ENCODE data around the gene ACY1.

DNA sequence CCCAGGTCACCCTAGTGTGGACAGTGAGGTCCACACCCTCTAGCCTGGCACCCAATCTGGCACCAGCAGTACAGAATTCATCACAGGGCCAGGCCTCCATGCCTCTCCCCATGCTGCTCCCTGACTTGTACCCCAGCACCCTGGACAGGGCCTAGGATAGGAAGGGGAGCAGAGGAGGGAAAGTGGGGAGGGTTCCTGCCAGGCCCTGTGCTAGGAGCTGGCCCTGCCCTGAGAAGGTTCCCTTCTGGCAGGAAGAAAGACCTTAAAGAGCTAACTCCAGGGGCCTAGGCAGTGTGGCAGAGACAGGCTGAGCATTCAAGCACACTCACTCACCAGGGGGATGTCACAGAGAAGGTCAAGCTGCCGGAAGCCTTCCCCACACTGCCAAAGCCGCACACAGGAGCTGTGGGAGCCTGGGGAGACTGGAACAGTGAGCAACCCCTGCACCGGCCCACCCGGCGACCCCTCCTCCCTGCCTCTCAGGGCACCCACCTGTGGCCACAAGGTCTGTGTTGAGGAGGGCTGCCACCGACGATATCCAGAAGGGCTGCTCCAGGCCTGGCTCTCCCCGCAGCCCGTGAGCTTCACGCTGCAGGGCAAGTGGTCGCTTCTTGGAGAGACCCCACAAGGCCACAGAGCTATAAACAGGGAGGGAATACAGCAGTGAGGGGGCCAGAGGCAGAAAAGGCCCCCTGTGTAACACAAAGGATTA is 49.0 kb upstream of the ACY1 start:
- no peak for TF ChIP-seq CTCF (IDR thresholded peaks at IDR 0.05)
- no peak for TF ChIP-seq POLR2A (IDR thresholded peaks at IDR 0.05)
